Tibial nerve (tissue), 4 donors: ENCODE measurements around the gene DLGAP3. TPM values are rescaled to one million over a fixed set of nuclear protein-coding genes. Genes with fewer than 3 reads are reported as not detected.

Experiments used
- DNase-seq, 2 donors: peaks; one replicate each; pipeline ENCODE4 v3.0.0-alpha.2; 2019; ENCODE audit warnings: low spot score in 2 of 2
- H3K27ac ChIP-seq, 4 donors: fragments of 200-600 bp; sonication (generic) in 3 of 4; one replicate each; pipeline ENCODE4 v1.5.1; 2017 to 2019; ENCODE audit warnings: mild to moderate bottlenecking in 1 of 4
- H3K27me3 ChIP-seq, 2 donors: fragments of 200-600 bp; sonication (generic) in 1 of 2; one replicate each; pipeline versions ENCODE4 v1.5.1 to v1.6.0; 2017 to 2019
- H3K36me3 ChIP-seq, 3 donors: fragments of 200-600 bp; sonication (generic); one replicate each; pipeline ENCODE4 v1.5.1; 2018 to 2019
- H3K4me1 ChIP-seq, 4 donors: fragments of 200-600 bp; sonication (generic) in 3 of 4; one replicate each; pipeline ENCODE4 v1.5.1; 2017 to 2019
- H3K4me3 ChIP-seq, 4 donors: fragments of 200-600 bp; sonication (generic) in 3 of 4; one replicate each; pipeline ENCODE4 v1.5.1; 2017 to 2019; ENCODE audit warnings: mild to moderate bottlenecking in 1 of 4, moderate library complexity in 1 of 4
- H3K9me3 ChIP-seq, 4 donors: fragments of 200-600 bp; sonication (generic) in 3 of 4; one replicate each; pipeline ENCODE4 v1.5.1; 2017 to 2019
- EP300 ChIP-seq, 2 donors: sonication (generic); formaldehyde crosslinking; IDR thresholded peaks; one replicate each; pipeline ENCODE4 v1.6.1; 2017; ENCODE audit warnings: antibody characterized with exemption in 2 of 2, mild to moderate bottlenecking in 1 of 2
- POLR2A ChIP-seq, 2 donors: fragments of 450-650 bp; IDR thresholded peaks; one replicate each; pipeline ENCODE4 v1.6.1; 2017; ENCODE audit warnings: antibody characterized with exemption in 2 of 2, mild to moderate bottlenecking in 2 of 2, moderate library complexity in 2 of 2
- WGBS, 2 donors: methylation state at CpG; one replicate each; pipeline ENCODE4 v1.1.5; 2018; 5-methylcytosine and 5-hydroxymethylcytosine counted together
- total RNA-seq, 4 donors: library from RNA; depleted of rRNA; stranded (reverse); fragments of >200 nt; gene quantifications; one replicate each; pipeline ENCODE4 v1.1.0, GENCODE V29; 2016
- TF ChIP-seq, protein P1 (sequence below), 5 experiments: fragments of 200-600 bp in 3 of 5; fragments of 450-650 bp in 2 of 5; sonication (generic) in 3 of 5; IDR thresholded peaks; one replicate each; pipeline ENCODE4 v1.5.1; 2016 to 2019; ENCODE audit warnings: antibody characterized with exemption in 5 of 5, mild to moderate bottlenecking in 3 of 5, moderate library complexity in 2 of 5

DLGAP3 gene
- total RNA-seq, 4 donors from 2014 or later: 0.42 to 0.87 (median 0.78) TPM; not detected in 1

DNA sequence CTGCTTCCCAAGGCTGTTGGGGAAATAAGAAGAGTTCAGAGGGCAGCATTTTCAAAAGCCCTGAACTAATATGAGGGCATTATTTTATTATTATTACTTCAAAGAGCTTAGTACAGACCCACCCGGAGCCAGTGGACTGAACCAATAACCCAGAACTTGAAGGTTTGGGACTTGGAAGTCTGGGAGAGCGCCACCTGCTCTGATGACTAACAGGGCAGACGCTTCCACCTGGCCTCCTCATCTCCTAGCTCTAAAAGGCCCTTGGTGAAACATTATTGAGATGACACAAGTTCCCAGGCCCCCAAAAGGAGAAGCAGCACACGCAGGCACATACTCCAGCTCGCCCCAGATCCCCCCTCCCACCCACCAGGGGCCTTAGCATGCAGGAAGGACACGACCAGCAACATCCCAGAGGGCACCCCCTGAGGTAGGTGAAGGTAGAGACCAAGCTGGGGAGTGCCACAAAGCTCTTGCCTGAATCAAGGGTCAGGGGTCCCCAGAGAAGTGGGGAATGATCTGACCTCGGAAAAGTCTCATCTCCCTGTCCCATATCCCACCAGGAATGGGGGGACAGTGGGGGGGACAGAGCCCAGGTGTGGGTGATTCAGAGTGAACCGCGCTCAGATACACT, 1.3 kb downstream of the DLGAP3 start:
- H3K4me3 ChIP-seq: no peak overlapping the region
- peaks cover 3 to 75% of the 10 kb centered on the region in 2 donors for H3K27me3 ChIP-seq
- H3K36me3 ChIP-seq: no peaks in the 10 kb centered on the region
- H3K27ac ChIP-seq: no peak overlapping the region
- 20 to 27% methylated on average over 8 to 9 of the region's 9 CpGs for WGBS, 2 donors
- TF ChIP-seq, protein P1, sequence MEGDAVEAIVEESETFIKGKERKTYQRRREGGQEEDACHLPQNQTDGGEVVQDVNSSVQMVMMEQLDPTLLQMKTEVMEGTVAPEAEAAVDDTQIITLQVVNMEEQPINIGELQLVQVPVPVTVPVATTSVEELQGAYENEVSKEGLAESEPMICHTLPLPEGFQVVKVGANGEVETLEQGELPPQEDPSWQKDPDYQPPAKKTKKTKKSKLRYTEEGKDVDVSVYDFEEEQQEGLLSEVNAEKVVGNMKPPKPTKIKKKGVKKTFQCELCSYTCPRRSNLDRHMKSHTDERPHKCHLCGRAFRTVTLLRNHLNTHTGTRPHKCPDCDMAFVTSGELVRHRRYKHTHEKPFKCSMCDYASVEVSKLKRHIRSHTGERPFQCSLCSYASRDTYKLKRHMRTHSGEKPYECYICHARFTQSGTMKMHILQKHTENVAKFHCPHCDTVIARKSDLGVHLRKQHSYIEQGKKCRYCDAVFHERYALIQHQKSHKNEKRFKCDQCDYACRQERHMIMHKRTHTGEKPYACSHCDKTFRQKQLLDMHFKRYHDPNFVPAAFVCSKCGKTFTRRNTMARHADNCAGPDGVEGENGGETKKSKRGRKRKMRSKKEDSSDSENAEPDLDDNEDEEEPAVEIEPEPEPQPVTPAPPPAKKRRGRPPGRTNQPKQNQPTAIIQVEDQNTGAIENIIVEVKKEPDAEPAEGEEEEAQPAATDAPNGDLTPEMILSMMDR (IDR thresholded peaks at IDR 0.05): no peak
- TF ChIP-seq POLR2A (IDR thresholded peaks at IDR 0.05) (no peak), EP300 (IDR thresholded peaks at IDR 0.05) (no peak)
- DNase-seq: no peak
- peaks cover 0 to 21% (median 9%) of the 10 kb centered on the region in 4 donors for H3K4me1 ChIP-seq
- no peaks in the 10 kb centered on the region for H3K9me3 ChIP-seq

DNA sequence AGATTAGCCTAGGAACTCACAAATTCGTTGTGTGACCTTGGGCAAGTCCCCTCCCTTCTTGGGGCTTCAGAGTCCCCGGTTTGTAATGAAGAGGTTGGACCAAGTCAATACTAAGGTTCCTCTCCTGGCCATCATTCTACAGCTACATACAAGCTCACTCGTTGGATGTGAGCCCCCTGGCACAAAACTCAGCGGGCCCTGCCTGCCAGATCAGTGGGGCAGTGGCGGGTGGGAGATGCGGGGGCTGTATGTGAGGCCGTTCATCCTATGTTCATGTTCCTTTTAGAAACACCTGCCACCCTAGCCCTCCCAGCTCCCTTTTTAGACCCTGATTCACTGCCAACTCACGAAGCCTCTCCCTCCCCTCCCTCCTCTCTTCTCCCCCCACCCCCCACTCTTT, 2.1 kb downstream of the DLGAP3 start:
- WGBS, 2 donors: 56 to 60% methylated on average over 8 of the region's 8 CpGs
- H3K36me3 ChIP-seq: no peaks in the 10 kb centered on the region
- H3K27me3 ChIP-seq: peaks cover 3 to 82% of the 10 kb centered on the region in 2 donors
- no peak overlapping the region for H3K4me3 ChIP-seq
- no peak for DNase-seq
- H3K27ac ChIP-seq: no peak overlapping the region
- no peak for TF ChIP-seq POLR2A (IDR thresholded peaks at IDR 0.05)
- TF ChIP-seq, protein P1 (IDR thresholded peaks at IDR 0.05): no peak
- H3K9me3 ChIP-seq: no peaks in the 10 kb centered on the region
- peaks cover 0 to 21% (median 9%) of the 10 kb centered on the region in 4 donors for H3K4me1 ChIP-seq

DNA sequence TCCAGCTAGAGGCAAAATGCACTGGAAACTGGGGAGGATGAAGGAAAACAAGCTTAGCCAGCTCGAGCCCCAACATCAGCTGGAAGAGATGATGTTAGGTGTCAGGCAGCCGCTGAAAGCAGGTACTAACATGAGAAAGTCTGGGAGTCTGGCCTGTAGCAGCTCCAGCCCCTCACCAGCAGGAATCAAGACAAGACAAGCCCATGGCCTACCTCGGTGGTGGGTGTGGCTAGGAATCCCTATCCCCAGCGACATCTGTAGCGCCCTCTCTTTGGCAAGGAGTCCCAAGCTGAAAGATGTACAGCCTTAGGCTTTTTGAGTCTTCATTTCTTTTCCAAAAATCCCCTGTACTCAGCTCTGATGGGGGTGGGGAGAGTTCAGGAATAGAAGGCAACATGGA, 2.6 kb downstream of the DLGAP3 start:
- no peak for DNase-seq
- no peaks in the 10 kb centered on the region for H3K9me3 ChIP-seq
- no peaks in the 10 kb centered on the region for H3K36me3 ChIP-seq
- no peak overlapping the region for H3K4me3 ChIP-seq
- 14 to 27% methylated on average over 5 of the region's 5 CpGs for WGBS, 2 donors
- H3K27me3 ChIP-seq: peaks cover 3 to 84% of the 10 kb centered on the region in 2 donors
- TF ChIP-seq POLR2A (IDR thresholded peaks at IDR 0.05): no peak
- TF ChIP-seq, protein P1 (IDR thresholded peaks at IDR 0.05): no peak
- no peak for TF ChIP-seq EP300 (IDR thresholded peaks at IDR 0.05)
- peaks cover 0 to 21% (median 9%) of the 10 kb centered on the region in 4 donors for H3K4me1 ChIP-seq
- H3K27ac ChIP-seq: no peak overlapping the region

DNA sequence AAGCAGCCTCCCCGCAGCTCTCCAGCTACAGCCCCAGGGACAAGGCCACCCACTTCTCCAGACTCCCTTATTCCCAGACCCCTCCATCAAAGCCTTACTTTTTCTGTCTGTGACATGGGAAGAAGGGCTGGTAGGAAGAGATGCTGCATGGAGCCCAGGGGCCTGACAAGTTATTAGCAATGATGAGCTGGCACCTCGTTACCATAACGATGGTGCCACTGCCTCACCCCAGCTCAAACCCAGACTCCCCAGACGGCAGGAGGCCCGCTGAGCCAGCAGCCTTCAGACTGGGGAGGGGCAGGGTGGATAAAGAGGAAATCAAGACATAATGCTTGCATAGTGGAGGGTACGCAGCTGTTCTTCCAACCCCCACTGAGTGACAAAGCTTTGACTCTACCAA, 3.3 kb downstream of the DLGAP3 start:
- no peak for TF ChIP-seq EP300 (IDR thresholded peaks at IDR 0.05)
- no peak for TF ChIP-seq POLR2A (IDR thresholded peaks at IDR 0.05)
- TF ChIP-seq, protein P1 (IDR thresholded peaks at IDR 0.05): no peak
- Histone ChIP-seq H3K4me1 (peaks cover 0 to 21% (median 9%) of the 10 kb centered on the region in 4 donors), H3K27me3 (peaks cover 3 to 80% of the 10 kb centered on the region in 2 donors), H3K9me3 (no peaks in the 10 kb centered on the region), H3K27ac (no peak overlapping the region), H3K36me3 (no peaks in the 10 kb centered on the region), H3K4me3 (no peak overlapping the region)
- DNase-seq: no peak
- 64 to 65% methylated on average over 6 of the region's 6 CpGs for WGBS, 2 donors

DNA sequence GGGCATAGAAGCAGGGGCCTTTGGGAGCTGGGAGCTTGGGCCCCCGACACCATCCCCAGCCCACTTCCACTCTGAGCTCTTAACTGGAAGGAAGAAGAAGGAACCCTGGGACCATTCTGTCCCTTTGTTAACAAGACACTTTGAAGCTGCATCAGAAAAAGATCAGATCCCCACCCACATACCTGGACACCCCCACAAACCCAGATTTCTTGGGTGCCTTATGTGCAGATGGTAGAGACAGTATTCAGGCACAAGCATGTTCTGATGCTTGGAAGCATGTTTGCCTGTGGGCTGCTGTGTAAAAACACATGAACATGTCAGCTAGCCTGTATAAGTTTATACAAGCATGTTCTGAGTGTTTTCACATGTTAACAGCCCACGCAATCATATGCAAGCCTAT, 3.7 kb downstream of the DLGAP3 start:
- TF ChIP-seq EP300 (IDR thresholded peaks at IDR 0.05) (no peak), POLR2A (IDR thresholded peaks at IDR 0.05) (no peak)
- TF ChIP-seq, protein P1 (IDR thresholded peaks at IDR 0.05): no peak
- Histone ChIP-seq H3K4me1 (peaks cover 0 to 21% (median 9%) of the 10 kb centered on the region in 4 donors), H3K9me3 (no peaks in the 10 kb centered on the region), H3K4me3 (no peak overlapping the region), H3K36me3 (no peaks in the 10 kb centered on the region), H3K27ac (no peak overlapping the region), H3K27me3 (peaks cover 3 to 75% of the 10 kb centered on the region in 2 donors)
- no peak for DNase-seq
- WGBS, 2 donors: 83% methylated on average over 2 of the region's 2 CpGs
